Measurements from ENCODE around the gene CCL4.

DNA sequence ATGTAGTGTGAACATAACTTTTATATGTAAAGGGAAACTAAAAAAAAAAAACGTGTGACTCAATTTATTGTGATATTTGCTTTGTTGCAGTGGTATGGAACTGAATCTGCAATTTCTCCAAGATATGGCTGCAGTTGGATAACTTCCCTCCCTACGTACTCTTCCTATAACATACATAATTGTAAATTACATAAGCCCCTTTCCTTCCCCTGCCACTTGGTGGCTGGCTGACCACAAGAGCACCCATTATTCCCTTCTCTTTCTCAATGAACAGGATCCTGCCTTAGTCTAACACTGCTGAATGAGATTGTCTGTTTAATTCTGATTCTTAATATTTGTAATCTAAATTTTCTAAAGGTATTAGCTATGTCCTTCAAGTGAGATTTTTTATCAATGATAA is 27.8 kb downstream of the CCL4 start:
- TF ChIP-seq CTCF (conservative IDR thresholded peaks at IDR 0.05 in 1 of 2, IDR thresholded peaks at IDR 0.05 in 1 of 2; ENCODE audit: low read depth in 1 of 2, low read length in 2 of 2) (peak in 1 of 2 donors; percentile 9), EZH2 (IDR thresholded peaks at IDR 0.05; ENCODE audit: low read length, missing control alignments) (no peak)

All from fibroblast of lung (primary cell).